SU-DHL-6 (cell line): ENCODE results near the gene SULT1C3.

ENCODE experiments used
- EZH2phosphoT487 ChIP-seq: fragments of 200-600 bp; sonication (generic), shearing (Covaris generic); conservative IDR thresholded peaks from 2 replicates; pipeline ENCODE4 v1.6.1; 2018; ENCODE audit warnings: mild to moderate bottlenecking, antibody characterized with exemption, low read length, moderate library complexity, mixed read lengths
- TF ChIP-seq, protein P1 (sequence below): fragments of 200-600 bp; sonication (generic); IDR thresholded peaks from one replicate; pipeline ENCODE4 v1.5.1; 2017; ENCODE audit warnings: antibody characterized with exemption, mild to moderate bottlenecking, low read length, moderate library complexity; ENCODE audit not compliant: insufficient read depth, poor library complexity, severe bottlenecking

DNA sequence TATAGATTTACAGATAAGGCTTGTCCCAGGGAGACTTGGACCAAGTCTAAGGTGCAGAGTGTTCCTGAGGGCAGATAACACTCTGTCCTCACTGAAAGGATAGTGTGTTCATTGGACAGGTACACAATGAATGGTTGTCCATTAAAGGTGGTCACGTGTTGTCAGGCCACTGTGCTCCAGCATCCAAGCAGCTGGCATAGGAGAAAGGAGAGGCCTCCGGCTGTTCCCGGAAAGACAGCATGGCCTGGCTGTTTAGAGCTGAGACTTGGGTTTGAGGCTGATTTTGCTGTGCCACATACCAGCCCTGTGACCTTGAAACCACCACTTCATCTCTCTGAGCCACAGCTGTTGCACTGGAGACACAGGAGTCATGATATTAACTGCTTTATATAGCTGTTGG is 19.6 kb upstream of the SULT1C3 start:
- TF ChIP-seq, protein P1, sequence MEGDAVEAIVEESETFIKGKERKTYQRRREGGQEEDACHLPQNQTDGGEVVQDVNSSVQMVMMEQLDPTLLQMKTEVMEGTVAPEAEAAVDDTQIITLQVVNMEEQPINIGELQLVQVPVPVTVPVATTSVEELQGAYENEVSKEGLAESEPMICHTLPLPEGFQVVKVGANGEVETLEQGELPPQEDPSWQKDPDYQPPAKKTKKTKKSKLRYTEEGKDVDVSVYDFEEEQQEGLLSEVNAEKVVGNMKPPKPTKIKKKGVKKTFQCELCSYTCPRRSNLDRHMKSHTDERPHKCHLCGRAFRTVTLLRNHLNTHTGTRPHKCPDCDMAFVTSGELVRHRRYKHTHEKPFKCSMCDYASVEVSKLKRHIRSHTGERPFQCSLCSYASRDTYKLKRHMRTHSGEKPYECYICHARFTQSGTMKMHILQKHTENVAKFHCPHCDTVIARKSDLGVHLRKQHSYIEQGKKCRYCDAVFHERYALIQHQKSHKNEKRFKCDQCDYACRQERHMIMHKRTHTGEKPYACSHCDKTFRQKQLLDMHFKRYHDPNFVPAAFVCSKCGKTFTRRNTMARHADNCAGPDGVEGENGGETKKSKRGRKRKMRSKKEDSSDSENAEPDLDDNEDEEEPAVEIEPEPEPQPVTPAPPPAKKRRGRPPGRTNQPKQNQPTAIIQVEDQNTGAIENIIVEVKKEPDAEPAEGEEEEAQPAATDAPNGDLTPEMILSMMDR = no peak
- TF ChIP-seq EZH2phosphoT487 = no peak
